Loucy (cell line): ENCODE data around the gene PRRC2B.
"Not testable (repeated sequence)": the region's sequence is repeated elsewhere in the genome, so short reads cannot be mapped to it uniquely, and the experiment has no call there.

Experiments used
- H2AFZ ChIP-seq: fragments of 200-600 bp; sonication (generic); 2 replicates; pipeline ENCODE4 v1.6.0; 2016; ENCODE audit warnings: antibody characterized with exemption, mild to moderate bottlenecking, low read length, moderate library complexity
- H3F3A ChIP-seq: fragments of 200-600 bp; 2 replicates; pipeline ENCODE4 v1.6.0; 2016; ENCODE audit warnings: antibody characterized with exemption, low read depth, mild to moderate bottlenecking
- H3K27me3 ChIP-seq: fragments of 200-600 bp; sonication (generic); 2 replicates; pipeline ENCODE4 v1.6.1; 2014; ENCODE audit warnings: low read length, mild to moderate bottlenecking; ENCODE audit not compliant: insufficient read depth, poor library complexity, severe bottlenecking
- H3K36me3 ChIP-seq: fragments of 200-600 bp; sonication (generic); 2 replicates; pipeline ENCODE4 v1.6.1; 2016; ENCODE audit warnings: low read length; ENCODE audit not compliant: insufficient read depth
- H3K4me1 ChIP-seq: fragments of 200-600 bp; sonication (generic); 2 replicates; pipeline ENCODE4 v1.5.1; 2014; ENCODE audit warnings: low read length, mild to moderate bottlenecking; ENCODE audit not compliant: insufficient read depth, poor library complexity, severe bottlenecking
- H3K4me2 ChIP-seq: fragments of 200-600 bp; sonication (generic); 2 replicates; pipeline ENCODE4 v1.6.0; 2014; ENCODE audit warnings: antibody characterized with exemption, low read length, low read depth, mild to moderate bottlenecking; ENCODE audit not compliant: poor library complexity, severe bottlenecking
- H3K4me3 ChIP-seq: fragments of 200-600 bp; sonication (generic); 2 replicates; pipeline ENCODE4 v1.5.1; 2014; ENCODE audit warnings: low read length, mild to moderate bottlenecking, mixed read lengths; ENCODE audit not compliant: poor library complexity, severe bottlenecking
- H3K79me2 ChIP-seq: fragments of 200-600 bp; sonication (generic); 2 replicates; pipeline ENCODE4 v1.6.1; 2014; ENCODE audit warnings: low read length; ENCODE audit not compliant: insufficient read depth
- H3K9ac ChIP-seq: fragments of 200-600 bp; sonication (generic); 2 replicates; pipeline ENCODE4 v1.6.0; 2014; ENCODE audit warnings: mild to moderate bottlenecking, low read depth, low read length, moderate library complexity; ENCODE audit not compliant: poor library complexity, severe bottlenecking
- H3K9me2 ChIP-seq: fragments of 200-600 bp; sonication (generic); replicated peaks from 2 replicates; pipeline ENCODE4 v1.6.1; 2016; ENCODE audit warnings: low read depth, low read length, mixed read lengths
- H3K9me3 ChIP-seq: fragments of 200-600 bp; sonication (generic); 2 replicates; pipeline ENCODE4 v1.6.1; 2014; ENCODE audit warnings: mild to moderate bottlenecking, antibody characterized with exemption, low read length, low read depth; ENCODE audit not compliant: insufficient read depth
- H4K20me1 ChIP-seq: fragments of 200-600 bp; sonication (generic); 2 replicates; pipeline ENCODE4 v1.6.0; 2014; ENCODE audit warnings: antibody characterized with exemption, low read length, mild to moderate bottlenecking; ENCODE audit not compliant: insufficient read depth, poor library complexity, severe bottlenecking
- EZH2phosphoT487 ChIP-seq: fragments of 200-600 bp; IDR thresholded peaks from 2 replicates; pipeline ENCODE4 v1.6.1; 2018; ENCODE audit warnings: antibody characterized with exemption, mild to moderate bottlenecking, moderate library complexity, borderline replicate concordance
- TF ChIP-seq, protein P1 (sequence below): fragments of 200-600 bp; sonication (generic); conservative IDR thresholded peaks from 2 replicates; pipeline ENCODE4 v1.5.1; 2014; ENCODE audit warnings: mild to moderate bottlenecking, antibody characterized with exemption, low read length

PRRC2B gene

DNA sequence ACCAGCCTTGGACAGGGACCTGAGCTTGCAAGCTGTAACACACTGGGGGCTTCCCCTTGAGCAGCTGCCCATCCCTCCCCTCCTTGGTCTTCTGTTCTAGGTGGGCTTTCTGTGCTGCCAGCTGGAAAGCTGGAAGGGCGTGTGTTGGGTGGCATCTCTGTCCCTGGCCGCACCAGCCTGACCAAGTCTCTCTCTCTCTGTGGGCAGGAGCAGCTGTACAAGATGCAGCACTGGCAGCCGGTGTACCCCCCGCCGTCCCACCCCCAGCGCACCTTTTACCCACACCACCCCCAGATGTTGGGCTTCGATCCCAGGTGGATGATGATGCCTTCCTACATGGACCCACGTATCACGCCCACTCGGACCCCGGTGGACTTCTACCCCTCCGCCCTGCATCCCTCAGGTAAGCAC is 76.7 kb downstream of the PRRC2B start:
- Histone ChIP-seq H3K36me3 (peaks cover 96% of the 10 kb centered on the region), H4K20me1 (peaks cover 44% of the 10 kb centered on the region), H3K27me3 (no peaks in the 10 kb centered on the region), H3K79me2 (peaks cover 10% of the 10 kb centered on the region; the same call in 1 of the 2 replicates), H3K9me3 (no peaks in the 10 kb centered on the region), H3K4me1 (no peaks in the 10 kb centered on the region), H2AFZ (no peak overlapping the region), H3K4me3 (no peak overlapping the region), H3K9ac (no peak overlapping the region), H3K9me2 (no peaks in the 10 kb centered on the region), H3F3A (no peaks in the 10 kb centered on the region), H3K4me2 (no peak overlapping the region)
- no peak for TF ChIP-seq EZH2phosphoT487
- TF ChIP-seq, protein P1, sequence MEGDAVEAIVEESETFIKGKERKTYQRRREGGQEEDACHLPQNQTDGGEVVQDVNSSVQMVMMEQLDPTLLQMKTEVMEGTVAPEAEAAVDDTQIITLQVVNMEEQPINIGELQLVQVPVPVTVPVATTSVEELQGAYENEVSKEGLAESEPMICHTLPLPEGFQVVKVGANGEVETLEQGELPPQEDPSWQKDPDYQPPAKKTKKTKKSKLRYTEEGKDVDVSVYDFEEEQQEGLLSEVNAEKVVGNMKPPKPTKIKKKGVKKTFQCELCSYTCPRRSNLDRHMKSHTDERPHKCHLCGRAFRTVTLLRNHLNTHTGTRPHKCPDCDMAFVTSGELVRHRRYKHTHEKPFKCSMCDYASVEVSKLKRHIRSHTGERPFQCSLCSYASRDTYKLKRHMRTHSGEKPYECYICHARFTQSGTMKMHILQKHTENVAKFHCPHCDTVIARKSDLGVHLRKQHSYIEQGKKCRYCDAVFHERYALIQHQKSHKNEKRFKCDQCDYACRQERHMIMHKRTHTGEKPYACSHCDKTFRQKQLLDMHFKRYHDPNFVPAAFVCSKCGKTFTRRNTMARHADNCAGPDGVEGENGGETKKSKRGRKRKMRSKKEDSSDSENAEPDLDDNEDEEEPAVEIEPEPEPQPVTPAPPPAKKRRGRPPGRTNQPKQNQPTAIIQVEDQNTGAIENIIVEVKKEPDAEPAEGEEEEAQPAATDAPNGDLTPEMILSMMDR = no peak

DNA sequence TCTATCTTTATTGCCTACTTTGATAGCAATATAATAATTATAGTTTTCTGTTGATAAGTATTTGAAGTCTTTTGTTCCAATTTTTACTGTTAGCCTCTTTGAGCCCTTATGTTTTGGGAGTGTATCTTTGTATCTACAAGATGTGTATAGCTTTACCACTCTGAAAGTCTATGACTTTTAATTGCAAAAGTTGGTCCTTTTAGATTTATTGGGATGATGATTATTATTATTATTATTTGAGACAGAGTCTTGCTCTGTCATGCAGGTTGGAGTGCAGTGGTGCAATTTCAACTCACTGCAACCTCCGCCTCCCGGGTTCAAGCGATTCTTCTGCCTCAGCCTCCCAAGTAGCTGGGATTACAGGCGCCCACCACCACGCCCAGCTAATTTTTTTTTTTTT is 78.2 kb downstream of the PRRC2B start:
- H3K4me1 ChIP-seq, H3K79me2 ChIP-seq: not testable (repeated sequence)
- H4K20me1 ChIP-seq = peaks cover 47% of the 10 kb centered on the region

DNA sequence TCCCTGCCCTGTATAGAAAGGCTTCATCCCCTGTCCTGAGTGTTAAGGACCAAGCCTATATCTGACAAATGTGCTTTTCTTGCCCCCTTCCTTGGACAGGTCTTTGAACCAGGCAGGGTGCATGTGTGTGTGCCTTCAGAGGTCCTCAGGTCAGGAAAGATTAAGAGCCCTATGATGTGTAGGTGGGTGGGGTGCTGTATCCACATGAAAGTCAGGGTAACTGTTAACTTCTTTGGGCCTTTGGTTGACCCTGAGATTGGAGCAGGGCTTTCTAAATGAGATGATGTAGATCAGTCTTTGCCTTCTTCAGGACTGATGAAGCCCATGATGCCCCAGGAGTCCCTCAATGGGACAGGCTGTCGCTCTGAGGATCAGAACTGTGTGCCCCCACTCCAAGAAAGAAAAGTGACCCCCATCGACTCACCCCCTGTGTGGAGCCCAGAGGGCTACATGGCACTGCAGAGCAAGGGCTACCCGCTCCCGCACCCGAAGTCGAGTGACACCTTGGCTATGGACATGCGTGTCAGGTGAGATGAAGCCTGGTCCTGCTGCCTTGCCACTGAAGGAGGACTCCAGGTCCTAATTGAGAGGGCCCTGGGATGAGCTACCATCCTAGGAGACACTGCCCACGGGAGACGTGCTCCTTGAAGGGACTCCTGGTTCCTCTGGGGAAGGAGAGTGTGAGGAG is 79.5 kb downstream of the PRRC2B start:
- Histone ChIP-seq H3K9me3 (no peaks in the 10 kb centered on the region), H3K79me2 (peaks cover 4% of the 10 kb centered on the region; the same call in 1 of the 2 replicates), H3K9ac (no peak overlapping the region), H3F3A (no peaks in the 10 kb centered on the region), H3K4me1 (no peaks in the 10 kb centered on the region), H3K9me2 (no peaks in the 10 kb centered on the region), H3K4me3 (no peak overlapping the region), H3K27me3 (no peaks in the 10 kb centered on the region), H4K20me1 (peaks cover 49% of the 10 kb centered on the region), H2AFZ (no peak overlapping the region), H3K4me2 (no peak overlapping the region), H3K36me3 (peaks cover 98% of the 10 kb centered on the region)
- no peak for TF ChIP-seq EZH2phosphoT487
- TF ChIP-seq, protein P1 = no peak

More for the DNA sequence above, 78.2 kb downstream of the PRRC2B start:
- H3K9me3 ChIP-seq, H3K4me3 ChIP-seq, H3F3A ChIP-seq, H3K9me2 ChIP-seq, H3K27me3 ChIP-seq, H2AFZ ChIP-seq, H3K4me2 ChIP-seq, H3K9ac ChIP-seq: not testable (repeated sequence)
- peaks cover 98% of the 10 kb centered on the region for H3K36me3 ChIP-seq

DNA sequence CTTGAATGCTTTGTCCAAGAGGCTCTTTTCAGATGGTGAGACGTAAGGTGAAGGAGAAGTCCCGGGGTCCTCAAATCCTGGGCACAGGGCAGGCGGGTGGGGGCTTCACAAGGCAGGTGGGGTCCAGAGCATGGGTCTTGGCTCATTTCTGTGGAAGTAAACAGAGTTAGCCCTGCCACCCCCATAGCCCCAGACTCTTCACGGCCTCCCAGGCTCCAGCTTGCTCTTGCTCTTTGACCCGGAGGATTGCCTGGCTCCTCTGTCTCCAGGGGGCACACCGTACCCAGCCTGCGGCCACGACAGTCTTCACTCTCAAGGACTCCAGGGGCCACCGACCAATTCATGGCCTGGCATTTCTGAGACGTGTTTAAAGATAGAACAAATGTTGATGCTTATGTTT is 80.0 kb downstream of the PRRC2B start:
- Histone ChIP-seq H3K9me2 (no peaks in the 10 kb centered on the region), H2AFZ (no peak overlapping the region), H3K27me3 (no peaks in the 10 kb centered on the region), H3K36me3 (peaks cover 97% of the 10 kb centered on the region), H3K4me1 (no peaks in the 10 kb centered on the region), H4K20me1 (peaks cover 48% of the 10 kb centered on the region), H3K4me2 (no peak overlapping the region), H3K4me3 (no peak overlapping the region), H3K79me2 (peaks cover 4% of the 10 kb centered on the region; the same call in 1 of the 2 replicates), H3K9me3 (no peaks in the 10 kb centered on the region), H3K9ac (no peak overlapping the region), H3F3A (no peaks in the 10 kb centered on the region)
- TF ChIP-seq, protein P1 = no peak
- TF ChIP-seq EZH2phosphoT487 = no peak
